Daoy (cell line): ENCODE measurements around the gene UST. TPM values are rescaled to one million over a fixed set of nuclear protein-coding genes. Genes with fewer than 3 reads are reported as not detected.

ENCODE experiments used
- DNase-seq: peaks from one replicate; pipeline ENCODE4 v3.0.0-alpha.2; 2015; ENCODE audit warnings: low read depth
- total RNA-seq: library from RNA; depleted of rRNA; stranded (reverse); fragments of >200 nt; shearing (Covaris generic); gene quantifications from 2 replicates; pipeline ENCODE4 v1.2.3, GENCODE V29; 2014

Gene UST
- total RNA-seq, 1 experiment from 2014 or later = 12.1 TPM

- no peak for DNase-seq
Observed at GRCh38 chr6:149118737-149119653, 372.2 kb downstream of the UST start.

- DNase-seq = no peak
Observed at GRCh38 chr6:149122850-149123821, 376.3 kb downstream of the UST start.

GRCh38 chr6:149125309-149125708 lies 378.5 kb downstream of the UST start:
- no peak for DNase-seq
